Astrocyte (in vitro differentiated cells and primary cell): ENCODE data around the gene PRKAG2.

Experiments used
- EZH2 ChIP-seq: IDR thresholded peaks from 2 replicates; pipeline ENCODE4 v1.6.1; 2012; ENCODE audit warnings: mild to moderate bottlenecking, low read length, inconsistent platforms; ENCODE audit not compliant: insufficient read depth
- TF ChIP-seq, protein P1 (sequence below): IDR thresholded peaks from 2 replicates; pipeline ENCODE4 v1.5.1; 2011; ENCODE audit warnings: low read depth, mild to moderate bottlenecking, inconsistent platforms, low read length, moderate library complexity; ENCODE audit not compliant: insufficient read depth

GRCh38 chr7:151666886-151667285 lies 210.0 kb downstream of the PRKAG2 start:
- TF ChIP-seq, protein P1, sequence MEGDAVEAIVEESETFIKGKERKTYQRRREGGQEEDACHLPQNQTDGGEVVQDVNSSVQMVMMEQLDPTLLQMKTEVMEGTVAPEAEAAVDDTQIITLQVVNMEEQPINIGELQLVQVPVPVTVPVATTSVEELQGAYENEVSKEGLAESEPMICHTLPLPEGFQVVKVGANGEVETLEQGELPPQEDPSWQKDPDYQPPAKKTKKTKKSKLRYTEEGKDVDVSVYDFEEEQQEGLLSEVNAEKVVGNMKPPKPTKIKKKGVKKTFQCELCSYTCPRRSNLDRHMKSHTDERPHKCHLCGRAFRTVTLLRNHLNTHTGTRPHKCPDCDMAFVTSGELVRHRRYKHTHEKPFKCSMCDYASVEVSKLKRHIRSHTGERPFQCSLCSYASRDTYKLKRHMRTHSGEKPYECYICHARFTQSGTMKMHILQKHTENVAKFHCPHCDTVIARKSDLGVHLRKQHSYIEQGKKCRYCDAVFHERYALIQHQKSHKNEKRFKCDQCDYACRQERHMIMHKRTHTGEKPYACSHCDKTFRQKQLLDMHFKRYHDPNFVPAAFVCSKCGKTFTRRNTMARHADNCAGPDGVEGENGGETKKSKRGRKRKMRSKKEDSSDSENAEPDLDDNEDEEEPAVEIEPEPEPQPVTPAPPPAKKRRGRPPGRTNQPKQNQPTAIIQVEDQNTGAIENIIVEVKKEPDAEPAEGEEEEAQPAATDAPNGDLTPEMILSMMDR: no peak
- TF ChIP-seq EZH2: no peak
